GM12872 (cell line): ENCODE results near the gene PLAC8L1.

Source experiments
- TF ChIP-seq, protein P1 (sequence below): IDR thresholded peaks from 3 replicates; pipeline ENCODE4 v1.5.1; 2011; ENCODE audit warnings: low read depth, mild to moderate bottlenecking, low read length, moderate library complexity; ENCODE audit not compliant: insufficient read depth

The PLAC8L1 gene

DNA sequence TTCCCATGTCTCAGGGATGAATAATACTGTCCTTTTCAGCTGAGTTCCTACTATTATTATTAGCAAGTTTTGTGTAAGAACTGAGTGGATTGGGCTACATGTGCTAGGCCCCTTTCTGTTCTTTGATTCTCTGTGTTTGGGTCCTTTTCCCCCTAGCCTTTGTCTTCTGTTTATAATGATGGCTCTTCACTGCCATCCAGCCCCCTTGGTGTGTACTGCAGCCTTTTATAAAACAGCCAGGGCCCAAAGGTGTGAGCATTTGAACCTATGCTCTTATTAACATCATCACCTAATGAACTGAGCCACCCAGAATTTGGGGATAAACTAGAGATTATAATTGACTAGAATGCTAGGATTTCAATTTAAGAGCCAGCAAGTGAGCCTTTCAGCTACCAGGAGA, 52.6 kb downstream of the PLAC8L1 start:
- TF ChIP-seq, protein P1, sequence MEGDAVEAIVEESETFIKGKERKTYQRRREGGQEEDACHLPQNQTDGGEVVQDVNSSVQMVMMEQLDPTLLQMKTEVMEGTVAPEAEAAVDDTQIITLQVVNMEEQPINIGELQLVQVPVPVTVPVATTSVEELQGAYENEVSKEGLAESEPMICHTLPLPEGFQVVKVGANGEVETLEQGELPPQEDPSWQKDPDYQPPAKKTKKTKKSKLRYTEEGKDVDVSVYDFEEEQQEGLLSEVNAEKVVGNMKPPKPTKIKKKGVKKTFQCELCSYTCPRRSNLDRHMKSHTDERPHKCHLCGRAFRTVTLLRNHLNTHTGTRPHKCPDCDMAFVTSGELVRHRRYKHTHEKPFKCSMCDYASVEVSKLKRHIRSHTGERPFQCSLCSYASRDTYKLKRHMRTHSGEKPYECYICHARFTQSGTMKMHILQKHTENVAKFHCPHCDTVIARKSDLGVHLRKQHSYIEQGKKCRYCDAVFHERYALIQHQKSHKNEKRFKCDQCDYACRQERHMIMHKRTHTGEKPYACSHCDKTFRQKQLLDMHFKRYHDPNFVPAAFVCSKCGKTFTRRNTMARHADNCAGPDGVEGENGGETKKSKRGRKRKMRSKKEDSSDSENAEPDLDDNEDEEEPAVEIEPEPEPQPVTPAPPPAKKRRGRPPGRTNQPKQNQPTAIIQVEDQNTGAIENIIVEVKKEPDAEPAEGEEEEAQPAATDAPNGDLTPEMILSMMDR, result peak; percentile 35

- TF ChIP-seq, protein P1, result no peak
These were observed 53.7 kb downstream of the PLAC8L1 start for GRCh38 chr5:146051678-146052077.

DNA sequence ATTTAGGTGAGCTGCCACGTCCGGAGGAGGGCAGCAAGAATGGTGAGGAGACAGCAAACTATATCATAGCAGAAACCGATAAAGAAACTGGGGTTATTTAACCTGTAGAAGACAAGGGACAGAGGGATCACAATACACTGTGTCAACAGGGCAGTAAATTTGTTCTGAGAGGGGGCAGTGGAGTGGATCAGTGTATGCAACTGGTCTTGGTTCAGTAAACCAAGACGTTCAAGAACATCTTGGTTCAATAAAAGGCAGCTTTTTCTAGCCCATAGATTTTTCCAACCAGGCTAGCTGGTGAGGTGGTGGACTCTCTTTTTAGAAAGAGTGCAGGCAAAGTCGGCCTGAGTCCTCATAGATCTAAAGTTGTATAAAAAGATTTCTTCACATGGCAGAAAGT, 55.3 kb downstream of the PLAC8L1 start:
- TF ChIP-seq, protein P1, result no peak

DNA sequence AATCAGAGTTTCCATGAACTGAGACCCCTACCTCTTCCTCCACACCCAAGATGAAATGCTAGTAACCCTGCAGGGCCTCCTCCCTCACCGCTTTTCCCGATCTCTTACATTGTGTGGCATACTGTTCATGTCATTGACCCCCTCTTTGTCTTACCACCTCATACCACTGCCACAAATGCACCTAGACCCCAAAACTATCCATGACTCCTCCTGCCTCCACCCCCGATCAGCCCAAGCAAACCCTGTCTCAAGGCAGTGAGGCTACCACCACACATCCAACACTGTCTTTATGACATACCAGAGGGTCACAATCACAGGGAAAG, 55.7 kb downstream of the PLAC8L1 start:
- TF ChIP-seq, protein P1, result no peak

DNA sequence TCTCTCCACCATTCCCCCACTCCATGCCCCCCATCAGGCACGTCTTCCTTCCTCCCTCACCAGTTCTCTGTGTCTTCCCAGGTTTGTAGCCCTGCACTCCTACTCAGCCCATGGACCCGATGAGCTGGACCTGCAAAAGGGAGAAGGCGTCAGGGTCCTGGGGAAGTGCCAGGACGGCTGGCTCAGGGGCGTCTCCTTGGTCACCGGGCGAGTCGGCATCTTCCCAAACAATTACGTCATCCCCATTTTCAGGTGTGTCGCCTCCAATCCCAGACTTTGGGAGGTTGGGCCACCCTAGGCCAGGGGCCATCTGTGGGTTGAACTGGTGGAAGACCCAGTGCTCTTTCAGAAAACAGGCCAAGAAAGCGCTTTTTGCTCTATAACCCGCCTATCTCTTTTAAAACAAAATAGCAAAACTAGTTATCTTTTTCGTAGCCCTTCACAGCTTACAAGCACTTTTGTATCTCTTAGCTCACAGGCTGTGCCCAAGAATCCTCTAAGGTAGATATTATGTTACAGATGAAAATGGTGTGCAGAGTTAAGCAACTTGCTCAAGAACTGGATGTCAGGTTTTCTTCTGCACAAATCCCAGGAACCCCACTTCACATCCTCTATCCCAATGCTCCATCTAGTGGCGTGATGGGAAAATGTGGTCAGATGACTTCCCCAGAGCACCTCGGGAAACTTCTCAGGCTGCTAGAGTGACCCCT, 56.2 kb downstream of the PLAC8L1 start:
- TF ChIP-seq, protein P1, result peak; percentile 54

GRCh38 chr5:146047396-146047795, 58.0 kb downstream of the PLAC8L1 start:
- TF ChIP-seq, protein P1, result no peak

- TF ChIP-seq, protein P1, result no peak
These were observed 61.7 kb downstream of the PLAC8L1 start for GRCh38 chr5:146043722-146044121.
